NCI-H748 treated with DMSO at 0.1 percent for 48 hours (cell line): ENCODE results near the gene MAP3K5.
"Not testable (repeated sequence)": the region's sequence is repeated elsewhere in the genome, so short reads cannot be mapped to it uniquely, and the experiment has no call there.

ENCODE experiments used
- DNase-seq: peaks from one replicate; lab custom pipeline; 2025; lab: John Stamatoyannopoulos, UW

Gene MAP3K5, protein sequence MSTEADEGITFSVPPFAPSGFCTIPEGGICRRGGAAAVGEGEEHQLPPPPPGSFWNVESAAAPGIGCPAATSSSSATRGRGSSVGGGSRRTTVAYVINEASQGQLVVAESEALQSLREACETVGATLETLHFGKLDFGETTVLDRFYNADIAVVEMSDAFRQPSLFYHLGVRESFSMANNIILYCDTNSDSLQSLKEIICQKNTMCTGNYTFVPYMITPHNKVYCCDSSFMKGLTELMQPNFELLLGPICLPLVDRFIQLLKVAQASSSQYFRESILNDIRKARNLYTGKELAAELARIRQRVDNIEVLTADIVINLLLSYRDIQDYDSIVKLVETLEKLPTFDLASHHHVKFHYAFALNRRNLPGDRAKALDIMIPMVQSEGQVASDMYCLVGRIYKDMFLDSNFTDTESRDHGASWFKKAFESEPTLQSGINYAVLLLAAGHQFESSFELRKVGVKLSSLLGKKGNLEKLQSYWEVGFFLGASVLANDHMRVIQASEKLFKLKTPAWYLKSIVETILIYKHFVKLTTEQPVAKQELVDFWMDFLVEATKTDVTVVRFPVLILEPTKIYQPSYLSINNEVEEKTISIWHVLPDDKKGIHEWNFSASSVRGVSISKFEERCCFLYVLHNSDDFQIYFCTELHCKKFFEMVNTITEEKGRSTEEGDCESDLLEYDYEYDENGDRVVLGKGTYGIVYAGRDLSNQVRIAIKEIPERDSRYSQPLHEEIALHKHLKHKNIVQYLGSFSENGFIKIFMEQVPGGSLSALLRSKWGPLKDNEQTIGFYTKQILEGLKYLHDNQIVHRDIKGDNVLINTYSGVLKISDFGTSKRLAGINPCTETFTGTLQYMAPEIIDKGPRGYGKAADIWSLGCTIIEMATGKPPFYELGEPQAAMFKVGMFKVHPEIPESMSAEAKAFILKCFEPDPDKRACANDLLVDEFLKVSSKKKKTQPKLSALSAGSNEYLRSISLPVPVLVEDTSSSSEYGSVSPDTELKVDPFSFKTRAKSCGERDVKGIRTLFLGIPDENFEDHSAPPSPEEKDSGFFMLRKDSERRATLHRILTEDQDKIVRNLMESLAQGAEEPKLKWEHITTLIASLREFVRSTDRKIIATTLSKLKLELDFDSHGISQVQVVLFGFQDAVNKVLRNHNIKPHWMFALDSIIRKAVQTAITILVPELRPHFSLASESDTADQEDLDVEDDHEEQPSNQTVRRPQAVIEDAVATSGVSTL (N-terminal part only)

DNA sequence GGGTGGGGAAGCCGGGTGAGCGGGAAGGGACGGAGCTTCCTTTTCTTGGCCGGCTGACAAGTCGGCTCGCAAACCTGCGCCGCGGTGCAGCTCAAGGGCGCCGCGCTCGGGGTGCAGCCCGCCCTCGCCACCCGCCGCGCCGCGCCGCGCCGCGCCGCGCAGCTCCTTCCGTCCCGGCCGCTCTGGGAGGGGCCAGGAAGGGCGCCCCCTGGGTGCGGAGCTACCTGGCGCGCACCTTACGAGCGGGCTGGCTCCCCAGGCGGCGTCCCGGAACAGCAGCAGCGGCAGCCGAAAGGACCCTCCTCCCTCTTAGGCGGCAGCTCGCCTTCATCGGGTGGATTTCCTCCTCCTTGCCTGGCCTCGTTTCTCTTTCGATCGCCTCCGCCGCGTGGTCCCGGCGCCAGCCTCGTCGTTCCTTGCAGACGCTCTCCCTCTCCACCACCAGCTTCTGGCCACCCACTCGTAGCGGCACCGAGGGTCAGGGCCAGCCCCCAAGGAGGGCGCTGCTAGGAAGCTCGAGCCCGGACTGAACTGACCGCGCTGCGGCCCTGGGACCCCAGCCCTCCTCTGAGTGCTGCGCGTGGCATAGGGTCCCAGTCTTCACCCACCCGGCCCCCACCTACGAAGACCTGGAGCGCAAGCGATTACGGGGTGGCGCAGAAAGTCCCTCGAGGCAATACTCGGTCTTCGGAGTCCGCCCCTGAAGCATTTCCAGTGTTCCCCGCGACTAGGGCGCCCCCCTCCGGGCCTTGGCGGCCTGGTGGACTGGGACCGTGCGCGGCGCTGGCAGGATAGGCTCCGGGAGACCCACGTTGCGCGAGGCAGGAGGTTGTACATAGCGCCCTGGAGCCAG lies at the start of gene MAP3K5:
Gene MAP3K5 (minus strand): TSS at position 68 of the 853 bp plus-strand sequence. CDS start 320 bp downstream, outside the sequence.
- DNase-seq, result peak; percentile 78

DNA sequence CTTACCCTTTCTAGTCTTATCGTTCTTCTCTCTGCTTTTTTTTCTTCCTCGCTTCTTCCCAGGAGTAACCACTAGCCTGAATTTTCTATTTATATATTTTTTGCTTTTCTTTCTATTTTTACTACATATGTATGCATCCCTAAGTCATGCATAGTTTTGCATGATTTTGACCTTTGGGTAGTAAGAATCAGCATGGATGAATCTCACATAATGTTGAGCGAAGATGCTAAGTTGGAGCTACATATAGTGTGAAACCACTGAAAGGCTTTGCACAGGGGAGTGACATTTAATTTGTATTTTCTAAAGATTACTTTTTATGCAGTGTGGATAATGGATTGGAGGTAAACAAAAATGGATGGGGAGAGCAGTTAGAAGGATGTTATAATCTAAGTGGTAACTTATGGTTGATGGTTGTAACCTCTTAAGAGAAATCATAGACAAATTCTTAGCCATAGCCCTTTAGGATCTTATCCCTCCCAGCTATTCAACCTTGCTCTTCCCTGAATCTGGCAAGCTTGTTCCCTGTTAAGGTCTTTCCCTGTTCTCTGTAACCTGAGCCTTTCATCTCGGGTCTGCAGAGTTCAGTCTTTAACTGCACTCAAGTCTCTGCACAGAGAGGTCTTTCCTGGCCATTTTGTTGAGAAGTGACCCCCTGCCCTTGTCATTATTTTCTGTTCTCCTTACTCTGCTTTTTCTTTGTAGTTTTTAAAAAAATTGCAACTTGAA lies 48.2 kb upstream of the MAP3K5 start:
- DNase-seq, result no peak

DNA sequence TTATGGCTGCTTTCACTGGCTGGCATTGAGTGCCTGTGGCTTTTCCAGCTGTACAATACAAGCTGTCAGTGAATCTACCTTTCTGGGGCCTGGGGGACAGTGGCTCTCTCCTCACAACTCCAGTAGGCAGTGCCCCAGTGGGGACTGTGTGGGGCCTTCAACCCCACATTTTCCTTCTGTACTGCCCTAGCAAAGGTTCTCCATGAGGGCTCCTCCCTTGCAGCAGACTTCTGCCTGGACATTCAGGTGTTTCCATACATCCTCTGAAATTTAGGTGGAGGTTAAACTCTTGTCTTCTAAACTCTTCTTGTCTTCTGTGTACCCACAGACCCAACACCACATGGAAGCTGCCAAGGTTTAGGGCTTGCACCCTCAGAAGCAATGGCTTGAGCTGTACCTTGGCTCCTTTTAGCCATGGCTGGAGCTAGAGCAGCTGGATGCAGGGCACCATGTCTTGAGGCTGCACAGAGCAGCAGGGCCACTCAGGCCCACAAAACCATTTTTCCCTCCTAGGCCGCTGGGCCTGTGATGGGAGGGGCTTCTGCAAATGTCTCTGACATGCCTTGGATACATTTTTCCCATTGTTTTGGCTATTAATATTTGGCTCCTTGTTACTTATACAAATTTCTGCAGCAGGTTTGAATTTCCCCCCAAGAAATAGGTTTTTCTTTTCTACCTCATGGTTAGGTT lies 39.7 kb upstream of the MAP3K5 start:
- no peak for DNase-seq

DNA sequence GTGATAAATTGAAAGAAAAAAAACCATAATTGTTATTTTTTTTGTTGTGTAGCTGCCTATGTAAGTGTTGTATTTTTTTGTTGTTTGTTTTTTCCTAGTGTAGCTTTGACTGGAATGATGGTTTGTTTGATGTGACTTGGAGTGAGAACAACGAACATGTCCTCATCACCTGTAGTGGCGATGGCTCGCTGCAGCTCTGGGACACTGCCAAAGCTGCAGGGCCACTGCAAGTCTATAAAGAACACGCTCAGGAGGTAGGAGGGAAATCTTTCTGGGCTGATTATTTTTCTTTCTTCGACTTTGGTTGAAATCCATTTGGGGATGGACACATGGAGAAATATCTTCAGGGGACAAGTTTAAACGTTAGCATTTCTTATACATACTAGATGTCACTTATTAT lies 33.9 kb upstream of the MAP3K5 start:
- DNase-seq, result no peak

DNA sequence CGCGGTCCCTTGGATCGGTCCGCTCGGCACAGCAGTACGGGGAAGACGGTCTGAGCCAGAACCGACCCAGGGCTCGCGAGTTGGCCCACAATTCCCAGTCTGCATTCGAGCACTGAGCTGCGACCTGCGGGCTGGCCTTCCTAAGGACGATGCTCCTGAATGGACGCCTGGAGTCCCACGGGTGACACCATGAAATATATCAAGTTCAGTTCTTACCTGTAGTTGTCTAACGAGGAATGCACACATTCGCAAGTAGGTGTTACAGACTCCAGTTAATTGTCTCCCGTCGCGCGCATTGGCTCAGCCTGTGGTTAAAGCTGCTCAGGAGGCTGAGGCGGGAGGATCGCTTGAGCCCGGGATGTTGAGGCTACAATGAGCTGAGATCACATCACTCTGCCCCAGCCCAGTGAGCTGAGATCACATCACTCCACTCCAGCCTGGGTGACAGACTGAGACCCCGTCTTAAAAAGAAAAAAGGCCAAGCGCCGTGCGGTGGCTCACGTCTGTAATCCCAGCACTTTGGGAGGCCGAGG lies 30.9 kb upstream of the MAP3K5 start:
- no peak for DNase-seq

DNA sequence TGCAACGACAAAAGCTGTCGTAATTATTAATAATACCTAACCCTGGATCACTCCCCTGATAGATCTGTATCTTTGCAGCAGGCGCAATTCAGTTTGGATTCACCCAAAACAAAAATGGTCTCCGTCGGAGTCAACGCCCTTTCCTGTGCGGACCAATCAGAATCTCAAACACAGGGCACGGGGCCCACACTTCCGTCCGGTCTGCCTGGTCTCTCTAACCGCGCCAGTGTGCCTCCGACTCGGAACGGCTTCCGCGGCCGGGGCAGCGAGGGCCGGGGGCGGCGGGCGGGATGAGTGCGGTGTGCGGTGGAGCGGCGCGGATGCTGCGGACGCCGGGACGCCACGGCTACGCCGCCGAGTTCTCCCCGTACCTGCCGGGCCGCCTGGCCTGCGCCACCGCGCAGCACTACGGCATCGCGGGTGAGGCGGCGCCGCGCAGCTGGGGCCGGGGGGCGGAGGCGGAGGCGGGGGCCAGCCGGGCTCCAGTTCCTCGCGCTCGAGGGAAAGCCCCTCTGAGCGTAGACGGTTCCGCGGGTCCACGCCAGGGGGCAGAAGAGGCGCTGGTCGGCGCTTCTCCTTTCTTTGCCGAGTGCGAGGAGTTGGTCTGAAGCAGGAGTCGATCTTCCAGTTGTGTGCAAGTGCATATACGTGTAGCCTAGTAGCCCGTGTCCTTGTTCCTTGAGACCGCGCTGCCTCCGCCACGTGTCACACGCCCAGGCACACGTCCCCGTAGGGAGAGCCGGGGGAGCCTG lies 30.3 kb upstream of the MAP3K5 start, which contains the start of gene PEX7:
Gene PEX7 (plus strand): TSS at position 217 of the 752 bp plus-strand sequence. CDS start 74 bp downstream, at position 291.
- DNase-seq, result peak; percentile 82

DNA sequence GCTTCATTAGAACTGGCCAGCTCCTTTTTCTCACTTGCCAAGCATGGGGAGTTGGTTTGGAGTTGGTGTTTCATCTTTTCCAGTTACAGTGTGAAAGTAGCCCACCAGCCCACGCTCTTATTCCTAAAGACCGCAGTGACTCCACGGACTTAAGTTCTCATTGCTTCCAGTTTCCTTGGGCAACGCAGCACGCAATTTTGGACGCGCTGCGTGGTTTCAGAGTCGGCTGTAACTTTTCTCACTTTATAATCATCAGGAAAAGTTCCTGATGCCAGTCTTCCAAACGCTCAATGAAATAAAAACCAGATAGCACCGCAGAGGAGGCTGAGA lies 29.7 kb upstream of the MAP3K5 start:
- no peak for DNase-seq

DNA sequence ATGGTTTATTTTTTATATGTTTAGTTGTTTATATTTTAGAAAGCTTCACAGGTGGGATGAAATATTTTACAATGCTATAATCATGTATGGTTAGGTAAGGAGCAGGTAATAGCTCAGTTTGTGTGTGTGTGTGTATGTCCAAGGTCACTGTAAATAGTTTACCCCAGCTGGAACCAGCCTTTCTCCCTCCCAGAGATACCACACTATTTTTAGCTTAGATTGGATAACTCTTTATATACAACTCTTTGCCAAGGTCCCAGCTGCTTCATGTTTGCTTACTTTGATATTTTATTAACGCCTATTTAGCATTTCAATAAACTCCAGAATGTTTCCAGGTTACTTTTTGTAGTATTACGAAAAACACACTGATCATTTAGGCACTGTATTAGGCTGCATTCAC lies 28.3 kb upstream of the MAP3K5 start:
- no peak for DNase-seq

DNA sequence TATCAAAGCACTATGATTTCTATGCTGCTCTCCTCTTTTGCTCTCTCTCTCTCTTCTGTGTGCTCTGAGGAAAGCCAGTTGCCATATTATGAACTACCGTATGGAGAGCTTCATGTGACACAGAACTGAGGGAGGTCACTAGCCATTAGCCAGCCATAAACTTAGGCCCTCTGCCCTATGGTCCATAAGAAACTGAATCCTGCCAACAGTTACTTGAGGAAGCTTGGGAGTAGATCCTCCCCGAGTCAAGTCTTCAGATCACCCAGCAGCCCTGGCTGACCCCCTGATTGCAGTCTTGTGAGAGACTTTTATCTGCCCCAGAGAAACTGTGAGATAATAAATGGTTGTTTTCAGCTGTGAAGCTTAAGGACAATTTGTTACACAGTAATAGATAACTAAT lies 24.4 kb upstream of the MAP3K5 start:
- DNase-seq, result no peak

DNA sequence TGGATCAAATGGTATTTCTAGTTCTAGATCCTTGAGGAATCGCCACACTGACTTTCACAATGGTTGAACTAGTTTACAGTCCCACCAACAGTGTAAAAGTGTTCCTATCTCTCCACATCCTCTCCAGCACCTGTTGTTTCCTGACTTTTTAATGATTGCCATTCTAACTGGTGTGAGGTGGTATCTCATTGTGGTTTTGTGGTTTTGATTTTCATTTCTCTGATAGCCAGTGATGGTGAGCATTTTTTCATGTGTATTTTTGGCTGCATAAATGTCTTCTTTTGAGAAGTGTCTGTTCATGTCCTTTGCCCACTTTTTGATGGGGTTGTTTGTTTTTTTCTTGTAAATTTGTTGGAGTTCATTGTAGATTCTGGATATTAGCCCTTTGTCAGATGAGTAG lies 23.3 kb upstream of the MAP3K5 start:
- not testable (repeated sequence) for DNase-seq

DNA sequence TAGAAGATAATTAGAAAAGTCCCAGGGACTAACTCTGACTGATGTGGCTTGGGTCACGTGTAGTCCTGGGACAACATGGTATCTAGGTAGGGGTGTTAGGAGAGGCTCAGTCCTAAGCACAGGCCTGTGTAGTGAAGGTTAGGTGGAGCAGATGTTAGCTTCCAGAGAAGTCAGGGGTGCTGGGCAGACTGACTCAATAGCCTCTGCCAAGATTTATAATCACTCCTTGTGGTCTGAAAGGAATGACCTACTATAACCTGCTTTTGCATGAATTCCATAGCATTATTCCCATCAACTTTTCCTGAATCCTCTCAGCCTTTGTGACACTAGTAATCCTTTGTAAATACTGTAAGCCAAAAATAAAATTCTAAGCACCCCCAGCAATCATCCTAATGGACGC lies 19.9 kb upstream of the MAP3K5 start:
- no peak for DNase-seq

DNA sequence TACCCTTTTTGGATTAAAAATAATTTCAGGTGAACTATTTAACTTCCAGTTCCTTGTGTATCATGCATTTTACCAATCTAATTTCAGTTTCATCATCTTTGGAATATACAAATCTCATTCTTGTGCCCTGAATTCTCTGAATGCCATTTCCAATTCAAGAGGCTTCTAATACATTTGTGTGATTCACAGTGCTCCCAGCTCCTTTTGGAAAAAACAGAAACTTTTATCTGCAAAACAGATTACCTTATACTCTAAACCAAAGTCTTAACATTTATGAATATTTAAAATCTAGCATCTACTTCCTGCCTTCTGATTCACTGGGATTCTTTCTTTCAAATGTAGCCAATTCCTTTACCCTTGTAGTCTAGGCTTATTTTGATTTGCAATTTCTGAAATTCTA lies 19.0 kb upstream of the MAP3K5 start:
- no peak for DNase-seq

DNA sequence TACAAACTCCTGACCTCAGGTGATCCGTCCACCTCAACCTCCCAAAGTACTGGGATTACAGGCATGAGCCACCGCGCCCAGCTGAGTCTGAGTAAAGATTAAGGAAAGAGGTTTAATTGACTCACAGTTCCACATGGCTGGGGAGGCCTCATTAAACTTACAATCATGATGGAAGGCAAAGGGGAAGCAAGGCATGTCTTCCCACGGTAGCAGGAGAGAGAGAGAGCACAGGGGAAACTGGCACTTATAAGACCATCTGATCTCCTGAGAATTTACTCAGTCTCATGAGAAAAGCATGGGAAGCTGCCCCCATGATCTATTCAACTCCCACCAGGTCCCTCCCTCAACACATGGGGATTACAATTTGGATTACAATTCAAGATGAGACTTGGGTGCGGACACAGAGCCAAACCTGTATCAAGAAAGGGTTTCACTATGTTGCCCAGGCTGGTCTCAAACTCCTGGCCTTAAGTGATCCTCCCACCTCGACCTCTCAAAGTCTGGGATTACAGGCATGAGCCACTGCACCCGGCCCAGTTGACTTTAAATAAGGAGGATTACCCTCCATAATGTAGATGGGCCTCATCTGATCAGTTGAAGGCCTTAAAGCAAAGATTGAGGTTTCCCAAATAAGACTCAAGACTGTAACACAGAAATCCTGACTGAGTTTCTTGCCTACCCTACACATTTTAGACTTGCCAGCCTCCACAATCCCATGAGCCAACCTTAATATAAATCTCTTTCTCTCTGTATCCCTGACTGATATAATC lies 17.0 kb upstream of the MAP3K5 start:
- no peak for DNase-seq

DNA sequence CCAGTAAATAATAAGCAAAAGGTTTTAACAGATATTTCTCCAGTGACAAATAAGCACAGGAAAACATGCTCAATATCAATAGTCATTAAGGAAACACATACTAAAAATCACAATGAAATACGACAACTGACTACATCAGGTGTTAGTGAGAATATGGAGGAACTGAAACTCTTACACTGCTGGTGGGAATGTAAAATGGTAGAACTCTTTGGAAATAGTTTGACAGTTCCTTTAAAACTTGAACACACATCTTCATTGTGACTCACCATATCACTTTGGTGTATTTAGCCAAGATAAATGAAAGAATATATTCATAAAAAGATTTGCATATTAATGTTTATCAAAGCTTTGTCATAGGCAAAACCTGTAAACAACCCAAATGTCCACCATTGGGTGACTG lies 11.3 kb upstream of the MAP3K5 start:
- no peak for DNase-seq

DNA sequence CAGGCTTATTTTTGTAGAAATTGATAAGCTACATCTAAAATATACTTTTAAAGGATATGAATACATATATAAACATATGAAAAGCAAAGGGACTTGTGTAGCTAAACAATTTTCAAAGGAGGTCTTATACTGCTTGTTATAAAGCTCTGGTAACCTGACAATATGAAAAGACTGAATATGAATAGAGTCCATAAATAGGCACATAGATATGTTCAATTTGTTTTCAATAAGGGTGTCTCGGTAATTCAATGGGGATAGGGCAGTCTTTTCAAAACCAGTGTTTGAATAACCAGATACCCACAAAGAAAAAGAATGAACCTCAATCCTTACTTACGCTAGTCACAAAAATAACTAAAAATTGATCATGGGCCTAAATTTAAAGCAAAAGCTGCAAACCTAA lies 9.3 kb upstream of the MAP3K5 start:
- DNase-seq, result no peak

DNA sequence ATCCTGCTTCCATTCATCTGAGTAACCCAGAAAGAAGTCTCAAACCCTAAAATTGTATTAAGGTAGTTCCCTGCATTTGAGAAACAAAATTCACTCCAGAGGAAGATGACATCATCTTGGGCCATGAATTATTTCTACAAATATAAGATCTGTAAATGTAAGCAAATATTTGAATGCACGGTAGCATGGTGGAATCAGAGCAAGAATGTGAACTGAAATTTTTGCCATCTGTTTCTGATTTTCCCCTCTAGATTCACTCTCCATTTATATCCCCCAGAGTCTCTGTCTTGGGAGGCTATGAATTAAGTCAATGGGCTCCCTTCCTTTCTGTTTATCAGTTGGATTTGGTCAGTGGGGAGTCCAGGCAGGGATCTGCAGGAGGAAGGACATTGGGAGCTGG lies 5.8 kb upstream of the MAP3K5 start:
- DNase-seq, result no peak

DNA sequence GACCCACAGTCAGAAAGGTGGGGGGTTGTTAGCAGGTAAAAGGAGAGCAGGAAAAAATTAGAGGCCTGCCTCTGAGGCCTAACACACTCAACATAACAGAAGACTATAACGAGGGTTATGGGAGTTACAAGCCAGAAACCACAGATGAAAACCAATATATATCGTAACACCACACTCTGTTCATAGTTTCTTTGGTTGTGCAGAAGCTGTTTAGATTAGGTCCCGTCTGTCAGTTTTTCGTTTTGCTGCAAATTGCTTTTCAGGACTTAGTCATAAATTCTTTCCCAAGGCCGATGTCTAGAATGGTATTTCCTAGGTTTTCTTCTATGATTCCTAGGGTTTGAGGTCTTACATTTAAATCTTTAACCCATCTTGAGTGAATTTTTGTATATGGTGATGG lies 3.7 kb upstream of the MAP3K5 start:
- DNase-seq, result no peak

DNA sequence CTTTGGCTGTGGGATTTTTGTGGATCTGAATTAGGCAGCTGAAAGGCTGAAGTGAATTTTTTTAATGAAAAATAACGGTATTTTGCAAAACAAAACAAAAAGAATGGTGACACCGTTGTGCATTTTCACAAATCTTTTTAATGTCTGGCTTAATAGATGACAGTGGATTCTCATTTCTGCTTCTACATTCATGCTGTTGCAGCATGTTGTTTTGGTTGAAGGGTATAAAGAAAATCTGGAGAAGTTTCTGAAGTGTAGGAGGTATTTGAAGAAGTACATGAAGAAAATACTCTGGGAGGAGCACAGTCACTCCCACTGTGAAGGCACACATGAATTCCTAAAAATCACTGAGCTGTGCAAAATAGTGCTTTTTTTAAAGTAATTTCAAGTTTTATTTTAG lies 3.1 kb upstream of the MAP3K5 start:
- DNase-seq, result no peak
